ENCODE results near the gene AWAT1. TPM values are rescaled to one million over a fixed set of nuclear protein-coding genes. Genes with fewer than 3 reads are reported as not detected.

The AWAT1 gene
- polyA plus RNA-seq, 6 donors from 2014 or later, result not detected

- Mint-ChIP-seq H3K4me1 (no peaks in the 10 kb centered on the region), H3K27ac (no peak overlapping the region), H3K9me3 (peaks cover 0 to 3% (median 0%) of the 10 kb centered on the region in 7 donors), H3K36me3 (no peaks in the 10 kb centered on the region), H3K4me3 (no peak overlapping the region), H3K27me3 (no peaks in the 10 kb centered on the region)
- ATAC-seq (ENCODE audit: low read depth in 2 of 2), result no peak
- DNase-seq, result no peak
Measured at GRCh38 chrX:70280573-70280972, 46.1 kb downstream of the AWAT1 start.

- Mint-ChIP-seq H3K27ac (no peak within 1 kb of the TSS), H3K36me3 (peaks cover 0 to 9% of the 10 kb centered on the region in 2 donors), H3K4me1 (no peaks in the 10 kb centered on the region), H3K4me3 (no peak within 1 kb of the TSS), H3K9me3 (peaks cover 0 to 3% (median 0%) of the 10 kb centered on the region in 7 donors), H3K27me3 (no peaks in the 10 kb centered on the region)
- DNase-seq, result no peak
- ATAC-seq (ENCODE audit: low read depth in 2 of 2), result no peak
Measured at GRCh38 chrX:70281951-70282350, 47.5 kb downstream of the AWAT1 start, which contains the start of gene RAB41. RAB41 (plus strand) TSS chrX:70282172; CDS start chrX:70282218, 46 bp downstream.

GRCh38 chrX:70289168-70289792 is 54.8 kb downstream of the AWAT1 start:
- Mint-ChIP-seq H3K4me1 (peaks cover 0 to 13% (median 0%) of the 10 kb centered on the region in 3 donors), H3K9me3 (peaks cover 0 to 2% (median 0%) of the 10 kb centered on the region in 7 donors), H3K36me3 (peaks cover 0 to 9% of the 10 kb centered on the region in 2 donors), H3K27me3 (no peaks in the 10 kb centered on the region), H3K27ac (peak overlapping the region in 1 of 6 donors; percentile 42), H3K4me3 (peak overlapping the region; percentile 81 to 91 (median 88))
- no peak for ATAC-seq (ENCODE audit: low read depth in 2 of 2)
- DNase-seq, result no peak

Other genes starting within 250 kb of the AWAT1 start
- gene AWAT2, start 184.7 kb upstream of the AWAT1 start, polyA plus RNA-seq (ENCODE audit: low read depth in 6 of 6), result not detected
- gene OTUD6A, start 172.2 kb upstream of the AWAT1 start, polyA plus RNA-seq (ENCODE audit: low read depth in 6 of 6), result not detected
- gene IGBP1, start 101.2 kb upstream of the AWAT1 start, polyA plus RNA-seq (ENCODE audit: low read depth in 6 of 6), result 10 to 100 TPM; 54.2 to 80.6 (median 61.8) TPM
- not detected for gene DGAT2L6, start 57.2 kb upstream of the AWAT1 start, polyA plus RNA-seq (ENCODE audit: low read depth in 6 of 6)
- not detected for gene P2RY4, start 25.5 kb downstream of the AWAT1 start, polyA plus RNA-seq (ENCODE audit: low read depth in 6 of 6)
- gene ARR3, start 33.7 kb downstream of the AWAT1 start, polyA plus RNA-seq (ENCODE audit: low read depth in 6 of 6), result not detected
- gene RAB41, start 47.5 kb downstream of the AWAT1 start, polyA plus RNA-seq (ENCODE audit: low read depth in 6 of 6), result under 1 TPM in 1 of 6 donors, not detected in 5; 0.26 TPM
- 10 to 100 TPM; 12.8 to 26.1 (median 17.6) TPM for gene PDZD11, start 55.3 kb downstream of the AWAT1 start, polyA plus RNA-seq (ENCODE audit: low read depth in 6 of 6)
- gene KIF4A, start 55.4 kb downstream of the AWAT1 start, polyA plus RNA-seq (ENCODE audit: low read depth in 6 of 6), result not detected
- gene GDPD2, start 188.7 kb downstream of the AWAT1 start, polyA plus RNA-seq (ENCODE audit: low read depth in 6 of 6), result not detected
- gene DLG3, start 210.2 kb downstream of the AWAT1 start, polyA plus RNA-seq (ENCODE audit: low read depth in 6 of 6), result 1 to 10 TPM; 2.1 to 5.0 (median 3.2) TPM